Activated CD4-positive, alpha-beta memory T cell treated with anti-CD3 and anti-CD28 coated beads for 36 hours (primary cell): ENCODE data around the gene VEPH1. TPM values are rescaled to one million over a fixed set of nuclear protein-coding genes. Genes with fewer than 3 reads are reported as not detected.

Experiments
- CTCF ChIA-PET: fragments of 350-600 bp; sonication (Branson Sonifier 250); formaldehyde crosslinking; loops from one replicate; lab custom pipeline; 2021; ENCODE audit warnings: antibody characterized with exemption, inconsistent platforms; lab: Charles Lee
- POLR2A ChIA-PET: fragments of 350-600 bp; sonication (Branson Sonifier 250); formaldehyde crosslinking; loops from one replicate; lab custom pipeline; 2021; ENCODE audit warnings: antibody characterized with exemption; lab: Charles Lee
- DNase-seq: peaks from one replicate; pipeline ENCODE4 v3.0.0-alpha.2; 2020
- H3K27ac Mint-ChIP-seq: one replicate; pipeline ENCODE4 v1.8.0; 2021; ENCODE audit warnings: mixed read lengths
- H3K27me3 Mint-ChIP-seq: one replicate; pipeline ENCODE4 v1.8.0; 2021; ENCODE audit warnings: mixed read lengths
- H3K36me3 Mint-ChIP-seq: one replicate; pipeline ENCODE4 v1.8.0; 2021; ENCODE audit warnings: mixed read lengths
- H3K4me1 Mint-ChIP-seq: one replicate; pipeline ENCODE4 v1.8.0; 2021; ENCODE audit warnings: low read depth, mixed read lengths
- H3K4me3 Mint-ChIP-seq: one replicate; pipeline ENCODE4 v1.8.0; 2021; ENCODE audit warnings: mild to moderate bottlenecking, mixed read lengths
- H3K9me3 Mint-ChIP-seq: one replicate; pipeline ENCODE4 v1.8.0; 2021; ENCODE audit warnings: mixed read lengths
- intact Hi-C: fragments of 100-400 bp; cut with micrococcal nuclease; formaldehyde crosslinking; loops from one replicate; pipeline ENCODE4 v1.15.1; 2023
- total RNA-seq, 2 experiments: library from RNA; stranded (reverse); gene quantifications; one replicate each; pipeline ENCODE4 v1.2.3, GENCODE V29; 2021

The VEPH1 gene
- total RNA-seq, 2 experiments from 2014 or later = not detected

DNA sequence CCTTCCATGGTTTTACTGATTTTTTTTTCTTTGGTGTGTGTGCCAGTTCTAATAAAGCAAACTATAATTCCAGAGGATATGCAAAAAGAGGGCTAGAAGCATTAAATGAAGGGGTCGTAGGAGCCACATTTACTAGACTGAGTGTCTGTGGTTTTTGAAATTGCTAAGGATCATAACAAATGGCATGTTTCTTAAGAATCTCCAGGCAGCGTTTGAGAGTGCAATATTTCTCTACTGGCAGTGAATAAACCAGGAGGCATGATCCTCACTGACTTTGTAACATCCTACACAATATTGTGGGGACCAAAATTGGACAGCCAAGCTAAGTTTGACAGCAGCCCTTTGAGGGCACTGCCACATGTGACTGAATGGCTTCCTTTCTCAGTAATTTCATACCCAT is 227.4 kb downstream of the VEPH1 start:
- Mint-ChIP-seq H3K27ac (no peak overlapping the region), H3K4me1 (no peaks in the 10 kb centered on the region), H3K27me3 (no peaks in the 10 kb centered on the region), H3K36me3 (no peaks in the 10 kb centered on the region), H3K4me3 (no peak overlapping the region), H3K9me3 (no peaks in the 10 kb centered on the region)
- DNase-seq = no peak
- ChIA-PET CTCF (no interaction called here), POLR2A (no interaction called here)
- intact Hi-C loops = no loop called here

DNA sequence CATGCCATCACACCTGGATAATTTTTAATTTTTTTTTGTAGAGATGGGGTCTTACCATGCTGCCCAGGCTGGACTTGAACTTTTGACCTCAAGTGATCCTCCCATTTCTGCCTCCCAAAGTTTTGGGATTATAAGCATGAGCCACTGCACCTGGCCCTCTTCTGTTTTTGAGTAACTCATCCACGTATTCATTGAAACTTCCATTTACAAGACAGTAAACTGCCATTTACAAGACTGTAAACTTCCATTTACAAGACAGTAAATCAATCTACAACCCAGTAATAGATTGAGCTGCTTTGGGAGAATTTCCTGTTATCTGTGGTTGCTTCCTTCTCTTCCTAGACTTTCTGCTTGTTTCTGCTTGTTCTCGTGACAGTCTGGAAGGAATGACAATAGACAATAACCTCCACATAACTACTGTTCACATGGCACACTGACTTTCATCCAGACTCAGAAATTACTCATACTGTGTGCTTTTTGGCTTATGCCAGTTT is 228.5 kb downstream of the VEPH1 start:
- Mint-ChIP-seq H3K4me3 (no peak overlapping the region), H3K9me3 (no peaks in the 10 kb centered on the region), H3K36me3 (no peaks in the 10 kb centered on the region), H3K4me1 (no peaks in the 10 kb centered on the region), H3K27me3 (no peaks in the 10 kb centered on the region), H3K27ac (no peak overlapping the region)
- DNase-seq = no peak
- ChIA-PET POLR2A (no interaction called here), CTCF (no interaction called here)
- intact Hi-C loops = no loop called here

DNA sequence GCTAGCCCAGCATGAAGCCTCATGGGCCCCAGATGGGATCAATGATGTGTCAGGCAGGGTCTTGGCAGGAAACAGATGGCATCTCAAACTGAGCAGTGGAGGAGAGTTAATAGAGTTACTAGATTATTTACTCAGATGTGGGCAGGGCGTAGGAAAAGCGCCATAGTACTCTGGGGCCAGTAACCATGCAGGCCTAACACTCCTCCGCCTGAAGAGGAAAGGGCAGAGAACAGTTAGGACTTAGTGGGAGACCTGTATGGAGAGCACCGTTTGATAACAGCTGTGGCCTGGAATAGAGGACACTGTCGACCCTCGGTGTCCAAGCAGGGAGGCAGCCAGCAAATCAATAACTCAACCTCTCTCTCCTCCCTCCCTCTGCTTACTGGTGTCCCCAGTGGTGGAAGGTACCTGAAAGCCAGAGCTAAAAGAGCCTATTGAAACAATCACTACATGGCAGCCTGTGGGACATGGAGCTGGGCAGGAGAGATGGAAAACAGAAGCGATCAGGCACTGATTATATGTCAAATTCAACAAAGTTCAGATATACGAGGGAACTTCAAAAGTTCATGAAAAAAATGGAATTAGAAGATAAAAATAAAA is 231.8 kb downstream of the VEPH1 start:
- H3K27ac Mint-ChIP-seq = no peak overlapping the region
- no peak overlapping the region for H3K4me3 Mint-ChIP-seq
- intact Hi-C loops = no loop called here
- DNase-seq = no peak
- H3K27me3 Mint-ChIP-seq = no peaks in the 10 kb centered on the region
- CTCF ChIA-PET = no interaction called here
- H3K4me1 Mint-ChIP-seq = no peaks in the 10 kb centered on the region
- H3K36me3 Mint-ChIP-seq = no peaks in the 10 kb centered on the region
- POLR2A ChIA-PET = no interaction called here
- H3K9me3 Mint-ChIP-seq = no peaks in the 10 kb centered on the region

DNA sequence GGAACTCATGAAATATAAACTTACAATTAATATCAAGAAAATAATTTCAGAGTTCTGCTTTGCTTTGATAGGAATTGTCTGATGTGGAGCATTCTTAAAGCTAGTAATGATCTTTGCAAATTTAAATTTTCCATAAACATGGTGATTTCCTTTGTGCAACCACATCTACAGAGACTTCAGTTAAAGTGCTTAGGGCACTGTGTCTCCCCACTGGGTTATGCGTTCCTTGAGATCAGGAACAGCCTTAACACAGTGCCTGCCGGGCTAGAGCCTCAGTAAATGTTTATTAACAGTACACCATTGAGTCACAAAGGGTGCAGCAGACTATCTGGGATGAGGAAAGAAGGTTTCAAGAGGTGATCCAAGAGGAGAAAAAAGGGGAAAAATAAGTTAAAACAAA is 235.2 kb downstream of the VEPH1 start:
- Mint-ChIP-seq H3K36me3 (no peaks in the 10 kb centered on the region), H3K27me3 (no peaks in the 10 kb centered on the region), H3K4me3 (no peak overlapping the region), H3K27ac (no peak overlapping the region), H3K9me3 (no peaks in the 10 kb centered on the region), H3K4me1 (no peaks in the 10 kb centered on the region)
- no peak for DNase-seq
- CTCF ChIA-PET = no interaction called here
- intact Hi-C loops = no loop called here
- POLR2A ChIA-PET = no interaction called here

DNA sequence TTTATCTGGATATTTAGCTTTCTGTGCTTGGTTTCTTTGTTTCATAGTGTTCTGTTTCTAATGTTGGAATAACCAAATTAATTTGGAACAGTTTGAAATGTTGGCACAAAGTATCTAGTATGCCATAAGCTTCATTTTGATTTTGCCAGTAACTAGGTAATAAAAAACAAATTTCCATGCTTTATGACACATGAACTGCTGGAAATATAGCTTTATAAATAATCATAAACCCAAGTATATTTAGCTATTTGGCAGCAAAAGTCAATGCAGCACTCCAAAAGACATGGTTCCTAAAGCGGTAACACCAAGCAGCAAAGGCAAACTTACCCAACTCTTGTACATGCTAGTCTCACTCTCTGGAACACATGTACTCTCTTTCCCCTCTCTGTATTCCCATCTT is 237.3 kb downstream of the VEPH1 start:
- no peak overlapping the region for H3K4me3 Mint-ChIP-seq
- CTCF ChIA-PET = interaction anchor here (0.7 kb wide), 1 partner anchor 27 kb away, joined by 3 read pairs; no protein-coding TSS in a partner anchor

DNA sequence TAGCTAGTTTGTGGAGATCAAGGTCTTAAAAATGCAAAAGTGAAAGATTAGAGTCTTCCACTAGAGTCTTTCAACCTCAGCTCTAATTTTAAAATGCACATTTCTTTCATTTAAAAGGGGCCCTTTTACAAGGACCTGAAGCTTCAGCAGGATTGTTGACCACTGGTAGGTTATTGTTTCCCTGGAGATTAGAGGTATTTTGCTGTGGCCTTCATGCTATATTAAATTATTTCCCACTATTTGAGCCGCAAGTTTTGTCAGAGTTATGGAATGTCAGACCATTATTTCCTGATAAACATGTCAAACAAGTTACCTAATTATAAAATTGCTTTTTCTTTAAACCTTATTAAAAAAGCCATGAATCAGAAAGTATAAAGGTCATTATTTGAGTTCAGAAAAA is 240.2 kb downstream of the VEPH1 start:
- Mint-ChIP-seq H3K27ac (no peak overlapping the region), H3K27me3 (no peaks in the 10 kb centered on the region), H3K9me3 (no peaks in the 10 kb centered on the region), H3K4me3 (no peak overlapping the region), H3K4me1 (no peaks in the 10 kb centered on the region), H3K36me3 (no peaks in the 10 kb centered on the region)
- CTCF ChIA-PET = no interaction called here
- DNase-seq = no peak
- intact Hi-C loops = no loop called here
- POLR2A ChIA-PET = no interaction called here

More for the DNA sequence above, 237.3 kb downstream of the VEPH1 start:
- Mint-ChIP-seq H3K27ac (no peak overlapping the region), H3K36me3 (no peaks in the 10 kb centered on the region), H3K9me3 (no peaks in the 10 kb centered on the region), H3K4me1 (no peaks in the 10 kb centered on the region), H3K27me3 (no peaks in the 10 kb centered on the region)
- POLR2A ChIA-PET = no interaction called here
- intact Hi-C loops = no loop called here
- DNase-seq = no peak

DNA sequence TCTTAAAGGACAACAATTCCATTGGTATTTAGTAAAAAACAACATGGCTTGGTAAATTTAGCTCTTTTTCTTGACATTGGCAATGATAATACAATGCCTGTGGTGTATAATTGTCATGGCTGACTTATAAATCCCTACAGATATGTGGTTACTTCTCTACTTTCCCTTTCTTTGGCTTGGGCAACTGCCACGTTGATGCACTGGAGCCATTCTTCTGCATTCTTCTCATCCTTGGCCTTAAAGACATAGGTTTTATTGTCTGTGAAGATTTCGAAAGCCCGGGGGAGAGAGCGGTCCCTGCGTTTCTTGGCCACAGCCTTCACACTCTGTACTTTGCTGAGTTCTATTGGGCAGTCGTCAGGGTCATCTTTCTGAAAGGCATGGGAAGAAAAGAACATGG is 242.2 kb downstream of the VEPH1 start:
- DNase-seq = no peak
- POLR2A ChIA-PET = no interaction called here
- Mint-ChIP-seq H3K27ac (no peak overlapping the region), H3K36me3 (no peaks in the 10 kb centered on the region), H3K9me3 (no peaks in the 10 kb centered on the region), H3K27me3 (no peaks in the 10 kb centered on the region), H3K4me3 (no peak overlapping the region), H3K4me1 (no peaks in the 10 kb centered on the region)
- intact Hi-C loops = no loop called here
- CTCF ChIA-PET = no interaction called here

DNA sequence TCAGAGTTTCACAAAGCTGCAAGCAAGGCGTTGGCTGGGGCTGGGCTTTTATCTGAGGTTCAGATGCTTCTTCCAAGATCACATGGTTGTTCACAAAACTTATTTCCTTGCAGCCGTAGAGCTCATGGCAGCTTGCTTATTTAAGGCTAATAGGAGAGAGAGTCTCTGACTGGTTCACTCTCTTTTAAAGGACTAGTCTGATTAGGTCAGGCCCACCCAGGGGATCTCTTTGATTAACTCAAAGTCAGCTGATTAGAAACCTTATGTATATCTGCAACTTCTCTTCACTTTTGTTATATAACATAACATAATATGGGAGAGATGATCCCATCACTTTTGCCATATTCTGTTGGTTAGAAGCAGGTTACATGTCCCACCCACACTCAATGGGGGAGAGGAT is 243.4 kb downstream of the VEPH1 start:
- Mint-ChIP-seq H3K9me3 (no peaks in the 10 kb centered on the region), H3K27ac (no peak overlapping the region)
- CTCF ChIA-PET = interaction anchor here (0.9 kb wide), 1 partner anchor 22 kb away, joined by 3 read pairs; no protein-coding TSS in a partner anchor

DNA sequence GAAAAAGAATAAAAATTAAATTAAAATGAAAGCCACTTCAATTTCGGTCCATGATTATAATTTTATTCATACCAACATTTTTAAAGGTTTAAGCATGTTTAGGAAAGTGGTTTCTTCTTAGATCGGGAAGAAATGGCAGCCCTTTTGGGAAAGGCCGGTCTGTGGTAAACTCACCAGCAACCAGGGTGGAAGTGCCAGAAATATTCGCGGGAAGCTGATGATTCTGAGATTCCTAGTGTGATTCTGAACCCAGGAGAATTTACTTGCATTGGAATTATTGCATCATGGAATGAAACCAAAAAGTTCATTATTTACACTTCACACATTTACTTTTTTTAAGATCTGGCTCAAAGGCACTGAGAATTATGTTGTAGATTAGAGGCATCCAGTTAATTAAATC is 246.1 kb downstream of the VEPH1 start:
- H3K27ac Mint-ChIP-seq = no peak overlapping the region
- no peaks in the 10 kb centered on the region for H3K36me3 Mint-ChIP-seq
- H3K9me3 Mint-ChIP-seq = no peaks in the 10 kb centered on the region
- no peak overlapping the region for H3K4me3 Mint-ChIP-seq
- no peaks in the 10 kb centered on the region for H3K27me3 Mint-ChIP-seq
- DNase-seq = no peak
- ChIA-PET CTCF (interaction anchor here (0.8 kb wide), 1 partner anchor 18 kb away, joined by 3 read pairs; no protein-coding TSS in a partner anchor), POLR2A (no interaction called here)
- no peaks in the 10 kb centered on the region for H3K4me1 Mint-ChIP-seq
- intact Hi-C loops = no loop called here

More for the DNA sequence above, 243.4 kb downstream of the VEPH1 start:
- intact Hi-C loops = no loop called here
- Mint-ChIP-seq H3K4me3 (no peak overlapping the region), H3K36me3 (no peaks in the 10 kb centered on the region), H3K4me1 (no peaks in the 10 kb centered on the region), H3K27me3 (no peaks in the 10 kb centered on the region)
- no peak for DNase-seq
- POLR2A ChIA-PET = no interaction called here

DNA sequence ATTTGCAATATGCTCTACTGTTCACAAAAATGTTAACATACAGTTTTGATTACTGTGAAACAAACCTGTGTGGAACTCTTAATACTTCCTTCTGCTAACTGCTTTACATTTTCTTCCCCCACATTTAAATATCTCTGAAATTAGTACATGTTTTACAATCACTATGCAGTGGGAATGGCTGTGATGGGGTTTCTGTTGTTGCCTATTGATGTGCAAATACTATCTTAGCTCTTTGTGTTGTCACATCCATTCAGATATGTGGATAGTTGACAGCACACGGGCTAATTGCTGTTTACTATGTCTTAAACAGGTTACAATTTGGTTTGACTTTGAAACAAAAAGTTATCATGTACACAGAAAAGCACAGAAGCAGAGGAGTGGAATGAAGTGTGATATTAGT is 247.4 kb downstream of the VEPH1 start:
- no peaks in the 10 kb centered on the region for H3K27me3 Mint-ChIP-seq
- POLR2A ChIA-PET = no interaction called here
- H3K27ac Mint-ChIP-seq = no peak overlapping the region
- H3K9me3 Mint-ChIP-seq = no peaks in the 10 kb centered on the region
- no peaks in the 10 kb centered on the region for H3K36me3 Mint-ChIP-seq
- CTCF ChIA-PET = no interaction called here
- intact Hi-C loops = no loop called here
- H3K4me3 Mint-ChIP-seq = no peak overlapping the region
- no peaks in the 10 kb centered on the region for H3K4me1 Mint-ChIP-seq
- DNase-seq = no peak

DNA sequence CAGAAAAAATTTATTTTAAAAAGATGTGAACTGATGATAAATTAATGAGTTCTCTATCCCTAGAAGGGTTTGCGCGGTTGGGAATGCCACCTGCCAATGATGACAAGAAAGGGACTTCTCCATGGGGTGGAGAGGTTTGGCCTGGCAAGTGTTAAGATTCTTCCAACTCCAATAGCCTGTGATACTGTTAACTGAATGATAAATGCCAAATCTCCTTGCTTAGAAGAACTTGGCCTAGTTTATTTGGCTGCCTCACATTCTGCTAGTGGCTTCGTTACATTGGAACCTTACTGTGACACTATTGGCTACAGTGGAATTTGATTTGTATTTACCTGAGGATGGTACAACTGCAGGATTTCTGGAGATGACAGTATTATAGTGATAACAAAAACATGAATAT is 251.5 kb downstream of the VEPH1 start:
- Mint-ChIP-seq H3K27ac (no peak overlapping the region), H3K9me3 (no peaks in the 10 kb centered on the region)

DNA sequence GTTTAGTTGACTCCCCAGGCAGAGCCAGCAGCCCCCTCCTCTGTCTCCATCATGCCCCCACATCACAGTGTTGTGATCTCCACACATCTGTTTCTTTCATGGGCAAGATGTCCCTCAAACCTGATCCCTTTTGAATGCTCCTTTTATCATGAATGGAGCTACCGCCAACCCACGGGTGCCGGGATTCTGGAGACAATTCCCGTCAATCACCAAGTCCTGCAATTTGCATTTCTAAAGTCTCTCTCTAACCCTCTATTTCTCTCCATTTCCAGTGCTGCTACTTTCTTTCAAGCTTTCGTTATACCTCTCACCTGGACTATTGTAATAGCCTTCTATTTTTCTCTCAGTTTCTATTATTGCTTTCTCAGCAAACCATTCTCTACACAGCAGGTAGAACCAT is 253.6 kb downstream of the VEPH1 start:
- DNase-seq = no peak
- intact Hi-C loops = no loop called here
- no peak overlapping the region for H3K27ac Mint-ChIP-seq
- POLR2A ChIA-PET = no interaction called here
- H3K9me3 Mint-ChIP-seq = no peaks in the 10 kb centered on the region
- H3K4me1 Mint-ChIP-seq = no peaks in the 10 kb centered on the region
- CTCF ChIA-PET = no interaction called here
- no peak overlapping the region for H3K4me3 Mint-ChIP-seq
- no peaks in the 10 kb centered on the region for H3K36me3 Mint-ChIP-seq
- no peaks in the 10 kb centered on the region for H3K27me3 Mint-ChIP-seq

More for the DNA sequence above, 251.5 kb downstream of the VEPH1 start:
- intact Hi-C loops = no loop called here
- Mint-ChIP-seq H3K27me3 (no peaks in the 10 kb centered on the region), H3K4me3 (no peak overlapping the region), H3K36me3 (no peaks in the 10 kb centered on the region), H3K4me1 (no peaks in the 10 kb centered on the region)
- POLR2A ChIA-PET = no interaction called here
- no peak for DNase-seq
- CTCF ChIA-PET = no interaction called here
